Measurements from ENCODE around the gene MISP3.

GRCh38 chr19:14053500-14053899 lies 19.1 kb upstream of the MISP3 start:
- TF ChIP-seq CREB5 (CRISPR knock-in tag; IDR thresholded peaks at IDR 0.05; ENCODE audit: low read depth) (no peak), TOX (CRISPR knock-in tag; IDR thresholded peaks at IDR 0.05; ENCODE audit: borderline replicate concordance) (no peak), OSR1 (CRISPR knock-in tag; IDR thresholded peaks at IDR 0.05) (no peak), ISL1 (CRISPR knock-in tag; IDR thresholded peaks at IDR 0.05) (no peak), ARNTL (CRISPR knock-in tag; IDR thresholded peaks at IDR 0.05; ENCODE audit: borderline replicate concordance, low read depth) (no peak), RARB (CRISPR knock-in tag; IDR thresholded peaks at IDR 0.05) (no peak), ZC3H10 (CRISPR knock-in tag; IDR thresholded peaks at IDR 0.05) (no peak), ZFP30 (CRISPR knock-in tag; IDR thresholded peaks at IDR 0.05) (no peak), TCF4 (CRISPR knock-in tag; IDR thresholded peaks at IDR 0.05; ENCODE audit: borderline replicate concordance) (no peak), GLIS3 (CRISPR knock-in tag; IDR thresholded peaks at IDR 0.05) (no peak), SNAI2 (CRISPR knock-in tag; IDR thresholded peaks at IDR 0.05) (no peak)

Measured in SK-N-SH treated with all-trans-retinoic acid at 6 μM for 48 hours (cell line).